Stimulated activated CD8-positive, alpha-beta memory T cell treated with anti-CD3 and anti-CD28 coated beads, Interleukin-2, amount 100 ng/mL, for 48 hours (primary cell): Measurements from ENCODE around the gene INTS11.

ENCODE experiments used
- DNase-seq, 2 donors: peaks; one replicate each; pipeline ENCODE4 v3.0.0-alpha.2; 2020; ENCODE audit warnings: low read depth in 2 of 2

Gene INTS11

GRCh38 chr1:1285102-1285571 lies 39.3 kb downstream of the INTS11 start:
- DNase-seq: no peak

GRCh38 chr1:1284221-1285101 lies 40.0 kb downstream of the INTS11 start:
- DNase-seq: no peak

GRCh38 chr1:1283821-1284220 lies 40.6 kb downstream of the INTS11 start:
- DNase-seq: no peak

- DNase-seq: peak in 1 of 2 donors; percentile 31
Observed at GRCh38 chr1:1282998-1283397, 41.5 kb downstream of the INTS11 start.

- no peak for DNase-seq
Observed at GRCh38 chr1:1281533-1282321, 42.7 kb downstream of the INTS11 start.

GRCh38 chr1:1280782-1281481 lies 43.5 kb downstream of the INTS11 start:
- DNase-seq: no peak

GRCh38 chr1:1279028-1279427 lies 45.4 kb downstream of the INTS11 start:
- no peak for DNase-seq

GRCh38 chr1:1278620-1279019 lies 45.8 kb downstream of the INTS11 start:
- no peak for DNase-seq

GRCh38 chr1:1275836-1276235 lies 48.6 kb downstream of the INTS11 start:
- DNase-seq: no peak

GRCh38 chr1:1274931-1275431 lies 49.5 kb downstream of the INTS11 start:
- DNase-seq: no peak

- DNase-seq: no peak
Observed at GRCh38 chr1:1274299-1274930, 50.0 kb downstream of the INTS11 start.

- DNase-seq: peak; percentile 91 to 94
Observed at GRCh38 chr1:1273512-1274298, 50.8 kb downstream of the INTS11 start, which contains the start of gene UBE2J2. Gene UBE2J2 (minus strand): TSS chr1:1273854. CDS start chr1:1267992, 5,862 bp downstream.

GRCh38 chr1:1273209-1273511 lies 51.3 kb downstream of the INTS11 start:
- DNase-seq: no peak

- DNase-seq: no peak
Observed at GRCh38 chr1:1272341-1273208, 51.9 kb downstream of the INTS11 start.

- no peak for DNase-seq
Observed at GRCh38 chr1:1270813-1271212, 53.6 kb downstream of the INTS11 start.

- DNase-seq: no peak
Observed at GRCh38 chr1:1268284-1268682, 56.2 kb downstream of the INTS11 start.

GRCh38 chr1:1267488-1268283 lies 56.8 kb downstream of the INTS11 start:
- no peak for DNase-seq

GRCh38 chr1:1264868-1265272 lies 59.6 kb downstream of the INTS11 start:
- no peak for DNase-seq

- DNase-seq: no peak
Observed at GRCh38 chr1:1264026-1264425, 60.4 kb downstream of the INTS11 start.
